Jurkat, Clone E6-1 (cell line): ENCODE data around the gene NMD3.

Experiments used
- DNase-seq: peaks from one replicate; pipeline ENCODE4 v3.0.0-alpha.2; 2011; ENCODE audit warnings: low read depth, low spot score
- H3K4me3 ChIP-seq: 2 replicates; pipeline ENCODE4 v1.5.1; 2011; ENCODE audit warnings: mild to moderate bottlenecking, low read length, control low read depth, moderate library complexity

The NMD3 gene

GRCh38 chr3:161222662-161223061 lies 1.6 kb downstream of the NMD3 start:
- no peak for DNase-seq
- H3K4me3 ChIP-seq, result no peak overlapping the region

- DNase-seq, result no peak
- no peak overlapping the region for H3K4me3 ChIP-seq
Measured at GRCh38 chr3:161224786-161225185, 3.7 kb downstream of the NMD3 start.

- no peak overlapping the region for H3K4me3 ChIP-seq
- no peak for DNase-seq
Measured at GRCh38 chr3:161230621-161231171, 9.6 kb downstream of the NMD3 start.

GRCh38 chr3:161231861-161232260 lies 10.8 kb downstream of the NMD3 start:
- H3K4me3 ChIP-seq, result no peak overlapping the region
- DNase-seq, result no peak

- no peak overlapping the region for H3K4me3 ChIP-seq
- DNase-seq, result no peak
Measured at GRCh38 chr3:161233557-161233956, 12.4 kb downstream of the NMD3 start.

GRCh38 chr3:161236240-161236639 lies 15.1 kb downstream of the NMD3 start:
- DNase-seq, result no peak
- H3K4me3 ChIP-seq, result no peak overlapping the region

- no peak for DNase-seq
- no peak overlapping the region for H3K4me3 ChIP-seq
Measured at GRCh38 chr3:161239700-161240099, 18.6 kb downstream of the NMD3 start.

- no peak overlapping the region for H3K4me3 ChIP-seq
Measured at GRCh38 chr3:161244538-161244937, 23.4 kb downstream of the NMD3 start.

GRCh38 chr3:161247049-161247448 lies 25.9 kb downstream of the NMD3 start:
- H3K4me3 ChIP-seq, result no peak overlapping the region
- no peak for DNase-seq

More at GRCh38 chr3:161244538-161244937, 23.4 kb downstream of the NMD3 start:
- no peak for DNase-seq

- DNase-seq, result no peak
- no peak overlapping the region for H3K4me3 ChIP-seq
Measured at GRCh38 chr3:161250116-161250515, 29.0 kb downstream of the NMD3 start.

GRCh38 chr3:161251716-161252115 lies 30.6 kb downstream of the NMD3 start:
- no peak for DNase-seq
- H3K4me3 ChIP-seq, result no peak overlapping the region

GRCh38 chr3:161252143-161252542 lies 31.0 kb downstream of the NMD3 start:
- no peak overlapping the region for H3K4me3 ChIP-seq
- no peak for DNase-seq

- no peak overlapping the region for H3K4me3 ChIP-seq
- DNase-seq, result no peak
Measured at GRCh38 chr3:161253711-161254110, 32.6 kb downstream of the NMD3 start.

- no peak for DNase-seq
- H3K4me3 ChIP-seq, result no peak overlapping the region
Measured at GRCh38 chr3:161254861-161255260, 33.8 kb downstream of the NMD3 start.

- no peak overlapping the region for H3K4me3 ChIP-seq
- peak; percentile 11 for DNase-seq
Measured at GRCh38 chr3:161263057-161263456, 41.9 kb downstream of the NMD3 start.

GRCh38 chr3:161264852-161265251 lies 43.7 kb downstream of the NMD3 start:
- DNase-seq, result no peak
- no peak overlapping the region for H3K4me3 ChIP-seq

- DNase-seq, result no peak
- no peak overlapping the region for H3K4me3 ChIP-seq
Measured at GRCh38 chr3:161265916-161266571, 44.9 kb downstream of the NMD3 start.

- DNase-seq, result no peak
- H3K4me3 ChIP-seq, result no peak overlapping the region
Measured at GRCh38 chr3:161266731-161267150, 45.6 kb downstream of the NMD3 start.

GRCh38 chr3:161267646-161268045 lies 46.5 kb downstream of the NMD3 start:
- H3K4me3 ChIP-seq, result no peak overlapping the region
- DNase-seq, result no peak

GRCh38 chr3:161268601-161269000 lies 47.5 kb downstream of the NMD3 start:
- no peak for DNase-seq

GRCh38 chr3:161270991-161271390 lies 49.9 kb downstream of the NMD3 start:
- DNase-seq, result no peak
- no peak overlapping the region for H3K4me3 ChIP-seq

More at GRCh38 chr3:161268601-161269000, 47.5 kb downstream of the NMD3 start:
- no peak overlapping the region for H3K4me3 ChIP-seq
